Measurements from ENCODE around the gene IL1RAPL2.
"Not testable (repeated sequence)": the region's sequence is repeated elsewhere in the genome, so short reads cannot be mapped to it uniquely, and the experiment has no call there.

IL1RAPL2 gene

GRCh38 chrX:105017641-105018040 is 451.6 kb downstream of the IL1RAPL2 start:
- no peak for DNase-seq (ENCODE audit: low read depth in 2 of 2)

DNA sequence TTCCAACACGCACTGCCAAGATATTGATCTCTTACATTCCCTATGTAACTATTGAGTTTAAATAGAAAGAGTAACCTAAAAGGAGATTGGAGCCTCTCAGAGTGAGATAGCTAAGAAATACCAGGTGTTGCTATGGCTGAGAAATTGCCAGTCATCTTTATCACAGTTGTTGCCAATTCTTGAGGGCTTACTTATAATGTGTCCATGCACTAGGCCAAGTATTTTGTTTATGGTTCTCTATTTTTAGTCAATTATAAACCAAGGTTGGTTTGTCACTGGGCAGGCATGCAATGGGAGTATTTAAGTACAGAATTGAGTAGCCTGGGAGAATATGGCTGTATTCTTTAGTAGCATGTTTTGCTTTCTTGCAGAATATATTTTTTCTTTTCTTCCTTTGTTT is 452.9 kb downstream of the IL1RAPL2 start:
- DNase-seq (ENCODE audit: low read depth in 2 of 2): no peak

GRCh38 chrX:105028962-105029361 is 463.0 kb downstream of the IL1RAPL2 start:
- not testable (repeated sequence) for DNase-seq (ENCODE audit: low read depth in 2 of 2)

- no peak for DNase-seq (ENCODE audit: low read depth in 2 of 2)
These were observed 472.8 kb downstream of the IL1RAPL2 start for GRCh38 chrX:105038672-105039328.

GRCh38 chrX:105050921-105051320 is 484.9 kb downstream of the IL1RAPL2 start:
- no peak for DNase-seq (ENCODE audit: low read depth in 2 of 2)

DNA sequence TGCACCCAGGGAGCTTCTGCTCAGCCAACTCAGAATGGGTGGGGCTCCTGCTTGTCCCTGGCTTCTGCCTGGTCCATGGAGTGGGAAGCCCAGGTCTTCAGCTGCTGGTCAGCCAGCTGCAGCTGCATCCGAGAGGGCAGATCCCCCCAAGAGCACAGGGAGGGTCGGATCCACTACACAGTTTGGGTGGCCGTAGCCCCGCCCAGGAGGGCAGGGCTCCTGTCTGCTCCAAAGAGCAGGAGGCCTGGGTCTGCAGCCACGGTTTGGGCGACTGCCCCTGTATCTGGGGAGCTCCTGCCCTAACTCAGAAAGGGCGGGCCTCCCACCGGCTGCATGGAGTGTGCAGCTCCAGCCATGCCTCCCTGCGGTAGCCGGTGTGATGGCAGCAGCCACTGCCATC is 485.4 kb downstream of the IL1RAPL2 start:
- no peak for DNase-seq (ENCODE audit: low read depth in 2 of 2)

- no peak for DNase-seq (ENCODE audit: low read depth in 2 of 2)
These were observed 486.9 kb downstream of the IL1RAPL2 start for GRCh38 chrX:105052926-105053325.

- no peak for DNase-seq (ENCODE audit: low read depth in 2 of 2)
These were observed 497.7 kb downstream of the IL1RAPL2 start for GRCh38 chrX:105063743-105064142.

GRCh38 chrX:105098201-105098600 is 532.2 kb downstream of the IL1RAPL2 start:
- no peak for DNase-seq (ENCODE audit: low read depth in 2 of 2)

GRCh38 chrX:105098812-105099211 is 532.8 kb downstream of the IL1RAPL2 start:
- DNase-seq (ENCODE audit: low read depth in 2 of 2): no peak

- DNase-seq (ENCODE audit: low read depth in 2 of 2): no peak
These were observed 535.4 kb downstream of the IL1RAPL2 start for GRCh38 chrX:105101378-105101777.

DNA sequence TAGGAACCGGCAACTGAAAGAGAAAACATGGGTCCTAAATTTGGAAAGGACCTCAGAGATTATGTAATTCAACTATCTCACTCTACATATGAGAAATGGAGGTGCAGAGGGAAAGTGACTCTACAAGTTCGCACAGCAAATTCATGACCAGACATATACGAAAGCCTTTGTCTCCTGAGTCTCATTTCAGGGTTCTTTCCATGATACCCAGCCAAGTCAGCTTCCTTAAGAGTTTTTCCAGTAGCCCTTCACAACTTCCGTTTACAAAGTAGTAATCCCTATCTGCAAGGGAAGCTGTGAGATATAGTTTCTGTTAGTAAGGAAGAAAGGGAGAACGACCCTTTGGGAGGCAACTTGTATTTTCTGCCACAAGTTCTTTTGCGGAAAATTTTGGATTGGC is 543.9 kb downstream of the IL1RAPL2 start:
- DNase-seq (ENCODE audit: low read depth in 2 of 2): no peak

GRCh38 chrX:105114554-105115130 is 548.6 kb downstream of the IL1RAPL2 start:
- no peak for DNase-seq (ENCODE audit: low read depth in 2 of 2)

GRCh38 chrX:105115596-105116320 is 549.8 kb downstream of the IL1RAPL2 start:
- DNase-seq (ENCODE audit: low read depth in 2 of 2): not testable (repeated sequence)

DNA sequence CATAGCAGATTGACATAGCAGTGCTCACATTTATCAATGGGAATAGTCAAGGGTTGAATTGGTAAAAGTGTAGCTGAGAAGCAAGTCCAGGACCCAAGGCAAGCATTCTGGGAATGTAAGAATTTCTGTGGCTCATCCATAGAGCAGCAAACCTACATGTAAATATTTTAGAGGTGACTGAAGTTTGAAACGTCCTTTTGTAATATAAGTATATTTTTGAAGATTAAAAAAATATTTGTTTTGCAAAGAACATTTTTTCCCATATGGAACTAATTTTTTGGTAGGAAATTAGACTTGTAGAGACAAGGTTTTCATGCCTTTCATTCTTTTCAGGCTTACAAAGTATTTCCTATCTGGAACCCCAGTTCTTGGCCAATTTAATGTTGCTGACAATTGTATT is 550.5 kb downstream of the IL1RAPL2 start:
- peak; percentile 6 to 9 for DNase-seq (ENCODE audit: low read depth in 2 of 2)

DNA sequence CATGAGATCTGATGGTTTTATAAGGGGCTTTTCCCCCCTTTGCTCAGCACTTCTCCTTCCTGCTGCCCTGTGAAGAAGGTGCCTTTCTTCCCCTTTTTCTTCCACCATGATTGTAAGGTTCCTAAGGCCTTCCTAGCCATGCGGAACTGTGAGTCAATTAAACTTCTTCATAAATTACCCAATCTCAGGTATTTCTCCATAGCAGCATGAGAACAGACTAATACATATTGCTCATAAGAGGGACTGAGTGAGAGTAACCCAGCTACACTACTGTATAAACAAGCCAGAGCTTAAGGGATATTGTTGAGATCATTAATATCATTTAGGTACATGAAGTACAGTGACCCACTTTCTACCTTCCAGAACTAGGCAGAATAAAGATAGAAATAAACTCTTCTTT is 551.6 kb downstream of the IL1RAPL2 start:
- no peak for DNase-seq (ENCODE audit: low read depth in 2 of 2)

- no peak for DNase-seq (ENCODE audit: low read depth in 2 of 2)
These were observed 554.5 kb downstream of the IL1RAPL2 start for GRCh38 chrX:105120463-105120862.

DNA sequence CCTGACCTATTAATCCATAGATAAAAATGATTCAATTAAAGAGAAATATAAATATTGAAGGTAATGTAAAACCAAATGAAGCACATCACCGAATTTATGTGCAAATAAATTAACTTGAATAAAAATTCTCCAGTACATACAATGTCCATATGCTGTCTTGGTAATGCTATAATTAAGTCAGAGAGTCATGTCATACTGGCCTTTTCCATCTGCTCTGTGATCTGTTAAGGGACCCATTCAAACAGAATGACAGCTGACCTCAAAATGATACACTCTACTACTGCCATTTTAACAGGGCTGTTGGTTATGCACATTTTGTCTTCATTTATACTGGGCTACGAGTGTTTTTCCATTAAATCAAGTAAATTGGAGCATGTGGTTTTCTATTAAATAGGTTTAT is 555.2 kb downstream of the IL1RAPL2 start:
- DNase-seq (ENCODE audit: low read depth in 2 of 2): no peak

- no peak for DNase-seq (ENCODE audit: low read depth in 2 of 2)
These were observed 560.2 kb downstream of the IL1RAPL2 start for GRCh38 chrX:105126201-105126600.

DNA sequence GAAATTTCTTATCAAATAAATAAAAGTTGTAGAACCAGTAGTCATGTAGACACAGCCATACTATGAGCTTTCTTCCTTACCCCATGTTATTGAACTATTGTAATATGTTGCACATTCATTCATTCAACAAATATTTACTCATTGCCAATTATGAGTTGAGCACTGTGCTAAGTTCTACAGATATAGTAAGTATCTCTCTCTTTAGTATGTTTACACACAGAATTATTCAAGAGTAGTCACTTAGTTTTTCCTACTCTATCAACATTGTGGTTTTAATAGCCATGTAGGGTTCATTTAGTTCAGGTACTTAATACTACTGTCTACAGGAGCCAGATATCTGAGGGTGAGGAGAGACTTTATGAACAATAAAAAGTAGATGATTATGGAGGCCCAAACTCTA is 568.3 kb downstream of the IL1RAPL2 start:
- no peak for DNase-seq (ENCODE audit: low read depth in 2 of 2)

DNA sequence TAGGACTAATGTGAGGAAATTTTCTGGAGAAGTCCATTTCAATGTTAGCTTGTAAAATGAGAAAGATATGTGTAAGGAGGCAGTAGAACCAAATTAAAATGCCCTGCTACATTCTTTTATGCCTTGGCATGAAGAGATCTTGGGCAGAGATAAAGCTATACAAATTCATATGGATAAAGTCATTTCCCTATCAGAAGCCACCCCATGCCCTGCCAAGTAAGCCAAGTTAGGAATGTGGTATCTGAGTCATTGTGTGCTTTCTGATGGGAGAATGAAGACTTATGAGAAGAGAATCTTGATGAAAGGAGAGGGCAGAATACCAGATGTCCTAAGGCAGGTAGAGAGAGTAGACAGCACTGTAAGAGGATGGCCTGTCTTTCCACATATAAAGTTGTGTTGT is 570.8 kb downstream of the IL1RAPL2 start:
- DNase-seq (ENCODE audit: low read depth in 2 of 2): no peak

DNA sequence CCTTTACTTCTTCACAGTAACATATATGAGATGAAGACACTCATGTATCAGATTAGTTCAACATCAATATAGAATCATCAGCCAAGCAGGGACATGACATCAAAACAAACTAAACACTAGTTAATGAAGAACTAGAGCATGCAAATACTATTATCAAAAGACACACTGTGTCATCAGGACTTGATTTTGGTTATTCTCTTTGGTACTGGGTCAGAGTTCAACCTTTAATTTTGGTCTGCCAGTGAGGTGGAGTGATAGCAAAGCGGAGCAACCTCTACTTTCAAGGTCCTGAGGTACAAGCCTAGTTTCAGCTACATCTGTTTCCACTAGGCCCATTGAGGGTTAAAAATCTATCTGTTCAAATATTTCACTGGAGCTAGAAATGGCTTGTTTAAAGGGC is 584.0 kb downstream of the IL1RAPL2 start:
- DNase-seq (ENCODE audit: low read depth in 2 of 2): no peak

GRCh38 chrX:105150557-105150956 is 584.6 kb downstream of the IL1RAPL2 start:
- no peak for DNase-seq (ENCODE audit: low read depth in 2 of 2)
